ENCODE measurements around the gene LGALS9.
"Not testable (repeated sequence)": the region's sequence is repeated elsewhere in the genome, so short reads cannot be mapped to it uniquely, and the experiment has no call there.

Gene LGALS9

DNA sequence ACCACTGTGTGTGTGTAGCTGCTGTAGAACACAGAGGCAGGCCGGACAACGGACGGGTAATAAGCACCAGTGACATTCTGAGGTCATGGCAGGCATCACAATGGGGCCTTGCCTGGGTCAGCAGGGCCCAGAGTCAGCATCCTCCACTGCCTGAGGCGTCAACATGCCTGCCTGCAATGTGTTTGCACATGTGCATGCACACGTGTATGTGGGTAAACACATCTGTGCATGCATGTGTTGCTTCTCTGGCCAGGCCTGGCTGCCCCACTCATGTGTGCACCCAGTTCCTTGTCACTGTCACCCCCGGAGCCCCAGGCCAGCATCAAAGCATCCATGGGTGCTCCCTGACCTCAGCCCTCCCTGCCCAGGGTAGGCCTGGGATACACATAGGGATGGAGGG, 43.3 kb downstream of the LGALS9 start:
- Histone ChIP-seq H3K9ac (no peak overlapping the region), H3K27me3 (ENCODE audit: control insufficient read depth, insufficient read depth, low read length) (no peaks in the 10 kb centered on the region), H3K27ac (no peak overlapping the region), H3K36me3 (ENCODE audit: control insufficient read depth, insufficient read depth, low read length) (no peaks in the 10 kb centered on the region), H3K4me1 (no peaks in the 10 kb centered on the region), H3K9me3 (ENCODE audit: control insufficient read depth, low read length) (no peaks in the 10 kb centered on the region), H3K79me2 (no peaks in the 10 kb centered on the region), H2AFZ (no peak overlapping the region), H3K4me3 (ENCODE audit: low read depth, low read length) (no peak overlapping the region), H3K4me2 (ENCODE audit: low read length) (no peak overlapping the region)
- TF ChIP-seq, protein P1, sequence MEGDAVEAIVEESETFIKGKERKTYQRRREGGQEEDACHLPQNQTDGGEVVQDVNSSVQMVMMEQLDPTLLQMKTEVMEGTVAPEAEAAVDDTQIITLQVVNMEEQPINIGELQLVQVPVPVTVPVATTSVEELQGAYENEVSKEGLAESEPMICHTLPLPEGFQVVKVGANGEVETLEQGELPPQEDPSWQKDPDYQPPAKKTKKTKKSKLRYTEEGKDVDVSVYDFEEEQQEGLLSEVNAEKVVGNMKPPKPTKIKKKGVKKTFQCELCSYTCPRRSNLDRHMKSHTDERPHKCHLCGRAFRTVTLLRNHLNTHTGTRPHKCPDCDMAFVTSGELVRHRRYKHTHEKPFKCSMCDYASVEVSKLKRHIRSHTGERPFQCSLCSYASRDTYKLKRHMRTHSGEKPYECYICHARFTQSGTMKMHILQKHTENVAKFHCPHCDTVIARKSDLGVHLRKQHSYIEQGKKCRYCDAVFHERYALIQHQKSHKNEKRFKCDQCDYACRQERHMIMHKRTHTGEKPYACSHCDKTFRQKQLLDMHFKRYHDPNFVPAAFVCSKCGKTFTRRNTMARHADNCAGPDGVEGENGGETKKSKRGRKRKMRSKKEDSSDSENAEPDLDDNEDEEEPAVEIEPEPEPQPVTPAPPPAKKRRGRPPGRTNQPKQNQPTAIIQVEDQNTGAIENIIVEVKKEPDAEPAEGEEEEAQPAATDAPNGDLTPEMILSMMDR (IDR thresholded peaks at IDR 0.05) = no peak

DNA sequence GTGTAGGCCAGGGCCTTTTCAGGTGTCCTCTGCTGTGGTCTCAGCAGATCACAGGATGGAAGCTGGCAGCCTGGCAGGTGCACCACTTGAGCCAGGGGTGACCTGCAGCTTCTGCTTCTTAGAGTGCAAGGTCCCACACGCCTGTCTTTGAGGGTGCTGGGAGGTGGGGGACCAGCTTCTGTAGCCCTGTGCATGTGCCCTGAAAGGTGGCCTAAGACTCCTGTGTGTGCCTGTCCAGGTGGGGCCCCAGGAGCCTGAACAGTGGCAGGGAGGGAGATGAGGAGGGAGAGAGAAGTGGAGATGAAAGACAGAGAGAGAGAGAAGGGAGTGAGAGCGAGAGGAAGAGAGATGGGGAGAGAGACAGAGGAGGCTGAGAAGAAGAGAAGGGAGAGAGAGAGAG, 46.2 kb downstream of the LGALS9 start:
- Histone ChIP-seq H3K4me2 (ENCODE audit: low read length) (no peak overlapping the region), H3K4me3 (ENCODE audit: low read depth, low read length) (no peak overlapping the region), H3K27ac (no peak overlapping the region), H3K36me3 (ENCODE audit: control insufficient read depth, insufficient read depth, low read length) (no peaks in the 10 kb centered on the region), H3K9ac (no peak overlapping the region), H3K79me2 (no peaks in the 10 kb centered on the region), H2AFZ (no peak overlapping the region), H3K27me3 (ENCODE audit: control insufficient read depth, insufficient read depth, low read length) (no peaks in the 10 kb centered on the region), H3K9me3 (ENCODE audit: control insufficient read depth, low read length) (no peaks in the 10 kb centered on the region), H3K4me1 (no peaks in the 10 kb centered on the region)
- TF ChIP-seq, protein P1 (IDR thresholded peaks at IDR 0.05) = no peak

DNA sequence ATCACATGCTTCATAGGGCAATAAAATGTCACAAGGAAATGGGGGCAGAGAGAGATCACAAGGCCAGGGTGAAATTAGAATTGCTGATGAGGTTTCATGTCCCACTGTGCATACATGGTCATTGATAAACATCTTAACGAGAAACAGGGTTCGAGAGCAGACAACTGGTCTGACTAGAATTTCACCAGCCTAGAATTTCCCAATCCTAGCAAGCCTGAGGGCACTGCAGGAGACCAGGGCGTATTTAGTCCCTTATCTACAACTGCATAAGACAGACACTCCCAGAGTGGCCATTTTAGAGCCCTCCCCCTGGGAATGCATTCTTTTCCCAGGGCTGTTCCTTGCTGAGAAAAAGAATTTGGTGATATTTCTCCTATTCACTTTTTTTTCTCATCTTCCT, 55.3 kb downstream of the LGALS9 start:
- H2AFZ ChIP-seq; H3K27me3 ChIP-seq (ENCODE audit: control insufficient read depth, insufficient read depth, low read length); H3K79me2 ChIP-seq; H3K4me3 ChIP-seq (ENCODE audit: low read depth, low read length); H3K27ac ChIP-seq; H3K36me3 ChIP-seq (ENCODE audit: control insufficient read depth, insufficient read depth, low read length); H3K4me1 ChIP-seq; H3K9me3 ChIP-seq (ENCODE audit: control insufficient read depth, low read length); H3K4me2 ChIP-seq (ENCODE audit: low read length); H3K9ac ChIP-seq: not testable (repeated sequence)

DNA sequence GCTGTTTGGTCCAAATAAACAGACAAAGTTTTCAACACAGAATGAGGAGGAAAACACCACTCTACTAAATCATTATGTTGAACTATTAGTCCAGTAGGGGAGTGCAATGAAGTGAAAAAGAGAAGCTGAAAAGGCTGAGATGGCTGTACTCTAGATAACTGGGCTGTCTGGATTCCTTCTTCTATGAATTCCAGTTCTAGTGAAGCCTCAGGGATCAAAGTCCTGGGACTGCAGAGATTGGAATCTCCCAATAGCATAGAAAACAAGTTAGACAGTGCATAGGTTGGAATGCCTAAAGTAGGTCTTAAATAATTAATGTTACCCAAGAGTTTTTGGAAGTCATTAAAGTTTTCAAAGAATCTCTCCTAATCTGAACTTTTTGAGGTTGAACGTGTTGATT, 59.9 kb downstream of the LGALS9 start:
- Histone ChIP-seq H3K27ac (no peak overlapping the region), H3K27me3 (ENCODE audit: control insufficient read depth, insufficient read depth, low read length) (no peaks in the 10 kb centered on the region), H3K4me1 (no peaks in the 10 kb centered on the region), H3K9me3 (ENCODE audit: control insufficient read depth, low read length) (no peaks in the 10 kb centered on the region), H3K4me2 (ENCODE audit: low read length) (no peak overlapping the region), H3K9ac (no peak overlapping the region), H2AFZ (no peak overlapping the region), H3K36me3 (ENCODE audit: control insufficient read depth, insufficient read depth, low read length) (no peaks in the 10 kb centered on the region), H3K79me2 (no peaks in the 10 kb centered on the region), H3K4me3 (ENCODE audit: low read depth, low read length) (no peak overlapping the region)
- TF ChIP-seq, protein P1 (IDR thresholded peaks at IDR 0.05) = no peak

DNA sequence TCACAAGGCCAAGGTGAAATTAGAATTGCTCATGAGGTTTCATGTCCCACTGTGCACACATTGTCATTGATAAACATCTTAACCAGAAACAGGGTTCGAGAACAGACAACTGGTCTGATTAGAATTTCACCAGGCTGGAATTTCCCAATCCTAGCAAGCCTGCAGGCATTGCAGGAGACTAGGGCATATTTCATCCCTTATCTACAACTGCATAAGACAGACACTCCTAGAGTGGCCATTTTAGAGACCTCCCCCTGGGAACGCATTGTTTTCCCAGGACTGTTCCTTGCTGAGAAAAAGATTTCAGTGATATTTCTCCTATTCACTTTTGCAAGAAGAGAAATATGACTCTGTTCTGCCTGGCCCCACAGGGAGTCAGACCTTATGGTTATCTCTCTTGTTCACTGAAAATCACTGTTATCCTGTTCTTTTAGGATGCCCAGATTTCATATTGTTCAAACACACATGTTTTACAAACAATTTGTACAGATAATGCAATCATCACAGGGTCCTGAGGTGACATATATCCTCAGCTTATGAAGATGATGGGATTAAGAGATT, 64.3 kb downstream of the LGALS9 start:
- H3K36me3 ChIP-seq (ENCODE audit: control insufficient read depth, insufficient read depth, low read length); H3K79me2 ChIP-seq; H3K27me3 ChIP-seq (ENCODE audit: control insufficient read depth, insufficient read depth, low read length); H3K4me2 ChIP-seq (ENCODE audit: low read length); H2AFZ ChIP-seq; H3K27ac ChIP-seq; H3K4me1 ChIP-seq; H3K9me3 ChIP-seq (ENCODE audit: control insufficient read depth, low read length); H3K9ac ChIP-seq; H3K4me3 ChIP-seq (ENCODE audit: low read depth, low read length): not testable (repeated sequence)
